Astrocyte of the cerebellum (primary cell): ENCODE results near the gene WNT4.

Experiments used
- DNase-seq: peaks from one replicate; pipeline ENCODE4 v3.0.0-alpha.2; 2011; ENCODE audit warnings: low read depth
- H3K4me3 ChIP-seq: 2 replicates; pipeline ENCODE4 v1.5.1; 2011; ENCODE audit warnings: mild to moderate bottlenecking, low read depth, low read length, moderate library complexity
- CTCF ChIP-seq: IDR thresholded peaks from 2 replicates; pipeline ENCODE4 v1.5.1; 2012; ENCODE audit warnings: low read length, low read depth, moderate library complexity, mild to moderate bottlenecking; ENCODE audit errors: missing control alignments
- in situ Hi-C: cut with HindIII; loops from 2 replicates; pipeline ENCODE4 v1.10.0; 2017; ENCODE audit warnings: low sequenced_read_pairs

Gene WNT4

GRCh38 chr1:22090867-22091266 is 52.0 kb downstream of the WNT4 start:
- TF ChIP-seq CTCF: no peak
- in situ Hi-C loops: no loop called here
- no peak overlapping the region for H3K4me3 ChIP-seq
- no peak for DNase-seq

- no peak for TF ChIP-seq CTCF
- no peak for DNase-seq
- in situ Hi-C loops: no loop called here
- no peak overlapping the region for H3K4me3 ChIP-seq
These were observed 53.1 kb downstream of the WNT4 start for GRCh38 chr1:22089787-22090186.

GRCh38 chr1:22089134-22089571 is 53.7 kb downstream of the WNT4 start:
- no peak for TF ChIP-seq CTCF
- H3K4me3 ChIP-seq: no peak overlapping the region

GRCh38 chr1:22088331-22088730 is 54.6 kb downstream of the WNT4 start:
- DNase-seq: no peak
- no peak for TF ChIP-seq CTCF
- in situ Hi-C loops: no loop called here
- no peak overlapping the region for H3K4me3 ChIP-seq

More at GRCh38 chr1:22089134-22089571, 53.7 kb downstream of the WNT4 start:
- in situ Hi-C loops: no loop called here
- DNase-seq: no peak

- no peak for TF ChIP-seq CTCF
These were observed 62.7 kb downstream of the WNT4 start for GRCh38 chr1:22080191-22080590.

GRCh38 chr1:22078133-22078532 is 64.8 kb downstream of the WNT4 start:
- no peak for TF ChIP-seq CTCF
- in situ Hi-C loops: no loop called here
- no peak for DNase-seq

More at GRCh38 chr1:22080191-22080590, 62.7 kb downstream of the WNT4 start:
- no peak overlapping the region for H3K4me3 ChIP-seq
- in situ Hi-C loops: no loop called here
- DNase-seq: no peak

GRCh38 chr1:22077728-22078127 is 65.2 kb downstream of the WNT4 start:
- in situ Hi-C loops: no loop called here
- TF ChIP-seq CTCF: no peak
- no peak overlapping the region for H3K4me3 ChIP-seq
- DNase-seq: no peak

More at GRCh38 chr1:22078133-22078532, 64.8 kb downstream of the WNT4 start:
- no peak overlapping the region for H3K4me3 ChIP-seq
